IMR-90 (cell line): Measurements from ENCODE around the gene LGI2. TPM values are rescaled to one million over a fixed set of nuclear protein-coding genes. Genes with fewer than 3 reads are reported as not detected.

Source experiments
- ATAC-seq: fragments of 200-7000 bp; cut with Tn5 transposase; 2 replicates; pipeline ENCODE4 v1.9.1; 2020; ENCODE audit warnings: low read depth, mild to moderate bottlenecking, moderate library complexity
- BruUV-seq: library from RNA; stranded (reverse); fragments of 400-500 nt; replicated peaks from 2 replicates; lab custom pipeline; 2021; lab: Mats Ljungman, UMichigan
- CTCF ChIA-PET: fragments of 300-600 bp; formaldehyde crosslinking; extraction: SDS; loops from one replicate; lab custom pipeline; 2021; ENCODE audit warnings: antibody characterized with exemption; lab: Yijun Ruan, JAX
- POLR2A ChIA-PET: fragments of 300-600 bp; sonication (Branson Sonifier 250); formaldehyde crosslinking; loops from one replicate; lab custom pipeline; 2022; ENCODE audit warnings: antibody characterized with exemption; ENCODE audit not compliant: unreplicated experiment; lab: Charles Lee
- DNase-seq: peaks from one replicate; pipeline ENCODE4 v3.0.0; 2013
- H2AFZ ChIP-seq: replicated peaks from 2 replicates; pipeline ENCODE3; 2013; ENCODE audit warnings: low read length, mild to moderate bottlenecking; ENCODE audit not compliant: poor library complexity
- H2AK5ac ChIP-seq: 2 replicates; pipeline ENCODE4 v1.6.1; 2013; ENCODE audit warnings: low read depth, low read length, inconsistent platforms
- H2AK9ac ChIP-seq: replicated peaks from 2 replicates; pipeline ENCODE3; 2013; ENCODE audit warnings: mild to moderate bottlenecking, low read depth, low read length, moderate library complexity; ENCODE audit not compliant: poor library complexity
- H2BK120ac ChIP-seq: 2 replicates; pipeline ENCODE4 v1.6.1; 2013; ENCODE audit warnings: low read depth, low read length, inconsistent platforms
- H2BK15ac ChIP-seq: 3 replicates; pipeline ENCODE4 v1.6.1; 2013; ENCODE audit warnings: low read depth, low read length, inconsistent platforms
- H2BK20ac ChIP-seq: 2 replicates; pipeline ENCODE4 v1.6.1; 2013; ENCODE audit warnings: low read depth, mild to moderate bottlenecking, inconsistent platforms, low read length, moderate library complexity
- H2BK5ac ChIP-seq: 2 replicates; pipeline ENCODE4 v1.6.1; 2013; ENCODE audit warnings: mild to moderate bottlenecking, low read depth, low read length, inconsistent platforms; ENCODE audit not compliant: poor library complexity, severe bottlenecking
- H3K14ac ChIP-seq: replicated peaks from 2 replicates; pipeline ENCODE4 v1.6.1; 2013; ENCODE audit warnings: low read depth, low read length, inconsistent platforms
- H3K18ac ChIP-seq: 2 replicates; pipeline ENCODE4 v1.6.1; 2013; ENCODE audit warnings: low read depth, low read length, control low read depth
- H3K23ac ChIP-seq: 2 replicates; pipeline ENCODE4 v1.6.1; 2013; ENCODE audit warnings: low read depth, low read length, inconsistent platforms
- H3K27ac ChIP-seq: 2 replicates; pipeline ENCODE4 v1.5.1; 2013; ENCODE audit warnings: mild to moderate bottlenecking, control low read depth, low read length; ENCODE audit not compliant: insufficient read depth
- H3K27me3 ChIP-seq: 2 replicates; pipeline ENCODE4 v1.6.1; 2013; ENCODE audit warnings: low read length; ENCODE audit not compliant: control insufficient read depth, insufficient read depth
- H3K36me3 ChIP-seq: 2 replicates; pipeline ENCODE4 v1.6.1; 2013; ENCODE audit warnings: low read length, mixed read lengths; ENCODE audit not compliant: control insufficient read depth, insufficient read depth
- H3K4ac ChIP-seq: 2 replicates; pipeline ENCODE4 v1.6.1; 2013; ENCODE audit warnings: low read depth, low read length, inconsistent platforms
- H3K4me1 ChIP-seq: 2 replicates; pipeline ENCODE4 v1.6.1; 2013; ENCODE audit warnings: low read length, mixed read lengths; ENCODE audit not compliant: control insufficient read depth, insufficient read depth
- H3K4me2 ChIP-seq: 2 replicates; pipeline ENCODE4 v1.6.1; 2013; ENCODE audit warnings: low read depth, mild to moderate bottlenecking, control low read depth, low read length, moderate library complexity
- H3K4me3 ChIP-seq: 2 replicates; pipeline ENCODE4 v1.5.1; 2013; ENCODE audit warnings: low read depth, mild to moderate bottlenecking, control low read depth, low read length, moderate library complexity; ENCODE audit not compliant: insufficient read depth
- H3K56ac ChIP-seq: 2 replicates; pipeline ENCODE4 v1.6.1; 2013; ENCODE audit warnings: low read length, inconsistent platforms; ENCODE audit not compliant: insufficient read depth; ENCODE audit errors: extremely low read depth
- H3K79me1 ChIP-seq, 2 experiments: 2 replicates each; pipeline ENCODE4 v1.6.1; 2013; ENCODE audit warnings: low read length in 2 of 2, inconsistent platforms in 1 of 2, low read depth in 1 of 2
- H3K9ac ChIP-seq: 2 replicates; pipeline ENCODE4 v1.6.1; 2013; ENCODE audit warnings: low read depth, low read length, control low read depth
- H3K9me1 ChIP-seq: 2 replicates; pipeline ENCODE4 v1.6.1; 2013; ENCODE audit warnings: low read length, inconsistent platforms; ENCODE audit not compliant: insufficient read depth
- H3K9me3 ChIP-seq: 2 replicates; pipeline ENCODE4 v1.6.1; 2013; ENCODE audit warnings: low read length; ENCODE audit not compliant: control insufficient read depth, insufficient read depth
- H4K20me1 ChIP-seq: 2 replicates; pipeline ENCODE4 v1.6.1; 2013; ENCODE audit warnings: low read length, inconsistent platforms; ENCODE audit not compliant: insufficient read depth
- H4K5ac ChIP-seq: 2 replicates; pipeline ENCODE4 v1.6.1; 2013; ENCODE audit warnings: mild to moderate bottlenecking, low read depth, low read length, control low read depth
- H4K8ac ChIP-seq, 2 experiments: 2 replicates each; pipeline ENCODE4 v1.6.1; 2013; ENCODE audit warnings: low read depth in 2 of 2, low read length in 2 of 2, control low read depth in 1 of 2, inconsistent platforms in 1 of 2
- H4K91ac ChIP-seq: 2 replicates; pipeline ENCODE4 v1.6.1; 2013; ENCODE audit warnings: low read depth, low read length, inconsistent platforms; ENCODE audit not compliant: insufficient read depth
- BHLHE40 ChIP-seq: fragments of 150-350 bp; IDR thresholded peaks from 2 replicates; pipeline ENCODE4 v1.6.1; 2016; ENCODE audit warnings: mild to moderate bottlenecking, low read depth, low read length
- CHD1 ChIP-seq: IDR thresholded peaks from 2 replicates; pipeline ENCODE4 v1.6.1; 2012; ENCODE audit warnings: low read depth, low read length, improper control_type of control experiment
- MAFK ChIP-seq: IDR thresholded peaks from 2 replicates; pipeline ENCODE4 v1.6.1; 2012; ENCODE audit warnings: low read depth, low read length, improper control_type of control experiment
- POLR2A ChIP-seq: IDR thresholded peaks from 2 replicates; pipeline ENCODE4 v1.6.1; 2012; ENCODE audit warnings: mild to moderate bottlenecking, low read depth, low read length
- RCOR1 ChIP-seq: IDR thresholded peaks from 2 replicates; pipeline ENCODE4 v1.6.1; 2012; ENCODE audit warnings: mild to moderate bottlenecking, low read length, improper control_type of control experiment; ENCODE audit not compliant: insufficient replicate concordance
- RFX5 ChIP-seq: IDR thresholded peaks from 2 replicates; pipeline ENCODE4 v1.8.0; 2012; ENCODE audit warnings: low read depth, mild to moderate bottlenecking, low read length, moderate library complexity
- SMC3 ChIP-seq: fragments of 150-350 bp; IDR thresholded peaks from 2 replicates; pipeline ENCODE4 v1.6.1; 2016; ENCODE audit warnings: low read depth, mild to moderate bottlenecking, antibody characterized with exemption, low read length, moderate library complexity
- WGBS, 2 experiments: methylation state at CpG; one replicate each; pipeline versions ENCODE4 v1.1.5 to v1.1.7; 2013; ENCODE audit warnings: missing lambda C conversion rate in 2 of 2; ENCODE audit not compliant: insufficient read length in 1 of 2; ENCODE audit errors: extremely low coverage in 2 of 2; 5-methylcytosine and 5-hydroxymethylcytosine counted together
- dilution Hi-C: fragments of 300-500 bp; cut with HindIII; formaldehyde crosslinking; loops from one replicate; pipeline ENCODE4 v1.14.3; 2018; ENCODE audit warnings: low sequenced_read_pairs; ENCODE audit not compliant: unreplicated experiment
- in situ Hi-C: fragments of 300-500 bp; cut with MboI; formaldehyde crosslinking; loops from 3 replicates; pipeline ENCODE4 v1.14.3; 2019; ENCODE audit warnings: low sequenced_read_pairs, inconsistent platforms, mixed read lengths
- intact Hi-C: fragments of 100-400 bp; cut with micrococcal nuclease; formaldehyde crosslinking; loops from 2 replicates; pipeline ENCODE4 v1.10.0; 2022
- polyA plus RNA-seq, 3 experiments: library from polyadenylated mRNA; depleted of rRNA; stranded (reverse); fragments of >200 nt; gene quantifications; 2 replicates each; pipeline ENCODE4 v1.2.3, GENCODE V29; 2012; ENCODE audit warnings: low replicate concordance in 1 of 3
- total RNA-seq: library from RNA; depleted of rRNA; stranded (reverse); fragments of >200 nt; gene quantifications from 2 replicates; pipeline ENCODE4 v1.2.3, GENCODE V29; 2012
- TF ChIP-seq, protein P1 (sequence below): fragments of 150-350 bp; IDR thresholded peaks from 2 replicates; pipeline ENCODE4 v1.6.1; 2016; ENCODE audit warnings: low read depth, mild to moderate bottlenecking, low read length, moderate library complexity, borderline replicate concordance
- TF ChIP-seq, protein P2 (sequence below): fragments of 150-350 bp; IDR thresholded peaks from 2 replicates; pipeline ENCODE4 v1.6.1; 2017; ENCODE audit warnings: mild to moderate bottlenecking, antibody characterized with exemption, low read length, low read depth

Gene LGI2
- total and polyA plus RNA-seq, 2 of the 4 experiments (the other 2 are of a cell fraction), result not detected

DNA sequence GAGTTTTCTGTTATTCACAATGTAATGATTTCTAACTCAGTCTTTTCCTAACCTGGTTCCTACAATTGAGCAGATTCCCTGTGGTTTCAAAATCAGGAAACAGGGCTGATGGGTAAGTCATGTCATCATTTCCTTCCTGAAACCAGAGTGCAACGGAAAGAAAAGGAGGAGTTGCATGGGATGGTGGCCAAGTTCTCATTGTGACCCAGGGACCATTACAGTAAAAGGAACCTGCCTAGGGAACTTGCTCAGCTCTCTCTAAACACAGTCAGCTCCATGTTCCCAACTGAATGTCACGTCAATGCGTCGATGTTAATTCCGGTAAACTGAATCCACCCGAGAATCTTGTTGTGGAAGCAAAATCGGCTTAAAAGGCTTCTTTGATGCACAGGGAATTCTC lies 51.2 kb downstream of the LGI2 start (continued):
- TF ChIP-seq RCOR1, result no peak
- no peak for TF ChIP-seq BHLHE40

DNA sequence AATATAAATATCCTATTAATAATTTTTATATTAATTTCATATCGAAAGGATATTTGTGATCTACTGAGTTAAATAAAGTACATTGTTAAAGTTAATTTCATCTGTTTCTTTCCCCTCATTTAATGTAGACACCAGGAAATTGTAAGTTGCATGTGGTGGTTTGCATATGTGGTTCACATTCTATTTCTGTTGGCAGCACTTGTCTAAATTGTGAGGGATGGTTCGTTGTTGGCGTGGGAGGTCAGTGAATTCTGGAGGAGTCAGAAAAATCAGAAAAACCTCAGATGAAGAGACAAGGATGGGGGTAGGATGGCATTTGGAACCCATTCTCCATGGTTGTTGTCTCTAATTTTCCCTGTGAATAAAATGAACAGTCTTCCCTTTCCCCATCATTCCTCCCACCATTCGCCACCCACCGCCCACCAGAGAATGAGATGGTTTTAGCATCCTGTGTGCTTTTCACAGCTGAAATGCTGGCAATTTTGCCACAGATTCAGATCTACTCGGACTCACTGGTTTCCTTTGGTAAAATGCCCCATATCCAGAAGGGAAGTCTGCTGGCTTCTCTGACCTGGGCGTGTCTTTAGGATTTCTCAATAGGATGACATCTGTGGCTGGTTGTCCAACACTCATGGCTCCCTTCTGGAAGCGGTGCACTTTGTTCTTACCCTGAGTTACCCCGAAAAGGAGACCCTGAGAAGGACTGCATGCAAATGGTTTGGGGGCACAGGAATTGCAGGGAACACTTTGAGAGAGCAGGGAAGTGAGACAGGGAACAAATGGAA lies 52.3 kb downstream of the LGI2 start:
- Histone ChIP-seq H2BK20ac (no peak overlapping the region), H4K91ac (no peak overlapping the region), H4K8ac (no peak overlapping the region), H2AK5ac (no peak overlapping the region), H4K5ac (no peak overlapping the region), H3K56ac (no peak overlapping the region), H3K23ac (no peak overlapping the region), H3K4me3 (no peak overlapping the region), H3K4me2 (no peak overlapping the region), H3K4ac (no peak overlapping the region), H3K9me3 (no peaks in the 10 kb centered on the region), H3K9me1 (no peaks in the 10 kb centered on the region), H3K14ac (no peak overlapping the region), H2AFZ (no peak overlapping the region), H2BK5ac (no peak overlapping the region), H2AK9ac (no peak overlapping the region), H3K27me3 (peaks cover 36% of the 10 kb centered on the region), H2BK15ac (no peak overlapping the region), H3K9ac (no peak overlapping the region), H3K18ac (no peak overlapping the region), H2BK120ac (no peak overlapping the region), H3K79me1 (no peaks in the 10 kb centered on the region), H3K27ac (no peak overlapping the region), H4K20me1 (no peaks in the 10 kb centered on the region), H3K4me1 (no peaks in the 10 kb centered on the region), H3K36me3 (no peaks in the 10 kb centered on the region)
- no peak for ATAC-seq
- ChIA-PET CTCF (no interaction called here), POLR2A (no interaction called here)
- intact Hi-C loops, result no loop called here
- dilution Hi-C loops, result no loop called here
- WGBS, 2 experiments, result 87% methylated on average over 5 of the region's 9 CpGs; no CpG with 5 or more reads in 1 of the 2 experiments
- BruUV-seq, result no TSS peak
- DNase-seq, result no peak
- in situ Hi-C loops, result loop anchor here (25.0 kb wide), 1 partner anchor 384 kb away; no protein-coding TSS in a partner anchor
- no peak for TF ChIP-seq BHLHE40
- TF ChIP-seq, protein P1, sequence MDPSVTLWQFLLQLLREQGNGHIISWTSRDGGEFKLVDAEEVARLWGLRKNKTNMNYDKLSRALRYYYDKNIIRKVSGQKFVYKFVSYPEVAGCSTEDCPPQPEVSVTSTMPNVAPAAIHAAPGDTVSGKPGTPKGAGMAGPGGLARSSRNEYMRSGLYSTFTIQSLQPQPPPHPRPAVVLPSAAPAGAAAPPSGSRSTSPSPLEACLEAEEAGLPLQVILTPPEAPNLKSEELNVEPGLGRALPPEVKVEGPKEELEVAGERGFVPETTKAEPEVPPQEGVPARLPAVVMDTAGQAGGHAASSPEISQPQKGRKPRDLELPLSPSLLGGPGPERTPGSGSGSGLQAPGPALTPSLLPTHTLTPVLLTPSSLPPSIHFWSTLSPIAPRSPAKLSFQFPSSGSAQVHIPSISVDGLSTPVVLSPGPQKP, result no peak
- TF ChIP-seq RCOR1, result no peak
- TF ChIP-seq SMC3, result no peak
- no peak for TF ChIP-seq POLR2A
- TF ChIP-seq MAFK, result no peak
- TF ChIP-seq RFX5, result no peak
- TF ChIP-seq, protein P2, sequence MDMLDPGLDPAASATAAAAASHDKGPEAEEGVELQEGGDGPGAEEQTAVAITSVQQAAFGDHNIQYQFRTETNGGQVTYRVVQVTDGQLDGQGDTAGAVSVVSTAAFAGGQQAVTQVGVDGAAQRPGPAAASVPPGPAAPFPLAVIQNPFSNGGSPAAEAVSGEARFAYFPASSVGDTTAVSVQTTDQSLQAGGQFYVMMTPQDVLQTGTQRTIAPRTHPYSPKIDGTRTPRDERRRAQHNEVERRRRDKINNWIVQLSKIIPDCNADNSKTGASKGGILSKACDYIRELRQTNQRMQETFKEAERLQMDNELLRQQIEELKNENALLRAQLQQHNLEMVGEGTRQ, result no peak
- TF ChIP-seq CHD1, result no peak
